22Rv1 (cell line): ENCODE data around the gene CPTP.

Experiments
- ZFX ChIP-seq: fragments of 450-650 bp; IDR thresholded peaks from 2 replicates; pipeline ENCODE4 v1.6.1; 2017; ENCODE audit warnings: antibody characterized with exemption, borderline replicate concordance
- TF ChIP-seq, protein P1 (sequence below): fragments of 450-650 bp; IDR thresholded peaks from 2 replicates; pipeline ENCODE4 v1.5.1; 2017; ENCODE audit warnings: mild to moderate bottlenecking

DNA sequence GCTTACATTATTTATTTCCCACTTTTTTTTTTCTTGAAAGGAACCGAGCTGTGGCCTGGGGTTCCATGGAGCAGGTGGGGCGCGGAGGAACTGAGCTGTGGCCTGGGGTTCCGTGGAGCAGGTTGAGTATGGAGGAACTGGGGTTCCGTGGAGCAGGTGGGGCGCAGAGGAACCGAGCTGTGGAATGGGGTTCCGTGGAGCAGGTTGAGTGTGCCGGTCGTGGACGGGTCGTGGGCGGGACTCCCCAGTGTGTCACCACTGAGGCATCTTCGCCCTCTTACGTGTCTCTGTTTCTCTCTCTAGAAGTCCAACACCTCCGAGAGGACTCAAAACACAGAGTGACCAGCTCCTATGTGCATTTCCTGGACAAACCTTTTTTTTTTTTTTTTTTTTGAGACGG lies 45.6 kb upstream of the CPTP start:
- TF ChIP-seq, protein P1, sequence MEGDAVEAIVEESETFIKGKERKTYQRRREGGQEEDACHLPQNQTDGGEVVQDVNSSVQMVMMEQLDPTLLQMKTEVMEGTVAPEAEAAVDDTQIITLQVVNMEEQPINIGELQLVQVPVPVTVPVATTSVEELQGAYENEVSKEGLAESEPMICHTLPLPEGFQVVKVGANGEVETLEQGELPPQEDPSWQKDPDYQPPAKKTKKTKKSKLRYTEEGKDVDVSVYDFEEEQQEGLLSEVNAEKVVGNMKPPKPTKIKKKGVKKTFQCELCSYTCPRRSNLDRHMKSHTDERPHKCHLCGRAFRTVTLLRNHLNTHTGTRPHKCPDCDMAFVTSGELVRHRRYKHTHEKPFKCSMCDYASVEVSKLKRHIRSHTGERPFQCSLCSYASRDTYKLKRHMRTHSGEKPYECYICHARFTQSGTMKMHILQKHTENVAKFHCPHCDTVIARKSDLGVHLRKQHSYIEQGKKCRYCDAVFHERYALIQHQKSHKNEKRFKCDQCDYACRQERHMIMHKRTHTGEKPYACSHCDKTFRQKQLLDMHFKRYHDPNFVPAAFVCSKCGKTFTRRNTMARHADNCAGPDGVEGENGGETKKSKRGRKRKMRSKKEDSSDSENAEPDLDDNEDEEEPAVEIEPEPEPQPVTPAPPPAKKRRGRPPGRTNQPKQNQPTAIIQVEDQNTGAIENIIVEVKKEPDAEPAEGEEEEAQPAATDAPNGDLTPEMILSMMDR, result no peak
- no peak for TF ChIP-seq ZFX
